ENCODE data around the gene ANO4.

GRCh38 chr12:101015044-101015443 is 220.5 kb downstream of the ANO4 start:
- no peak for TF ChIP-seq SP1 (IDR thresholded peaks at IDR 0.05; ENCODE audit: low read depth, low read length)
- no peak for TF ChIP-seq BCL11A (IDR thresholded peaks at IDR 0.05; ENCODE audit: low read depth in 2 of 2, low read length in 2 of 2)
- no peak for TF ChIP-seq CTCF (IDR thresholded peaks at IDR 0.05; ENCODE audit: control extremely low read depth in 1 of 3, insufficient read depth in 1 of 3, low read depth in 1 of 3, low read length in 3 of 3)
- no peak for TF ChIP-seq POLR2A (IDR thresholded peaks at IDR 0.05; ENCODE audit: control extremely low read depth in 1 of 2, low read depth in 2 of 2, low read length in 2 of 2)
- TF ChIP-seq TCF12 (IDR thresholded peaks at IDR 0.05; ENCODE audit: low read depth, low read length), result no peak
- no peak for TF ChIP-seq TAF1 (IDR thresholded peaks at IDR 0.05; ENCODE audit: low read depth, low read length)
- TF ChIP-seq EP300 (IDR thresholded peaks at IDR 0.05; ENCODE audit: borderline replicate concordance in 1 of 2, low read depth in 2 of 2, low read length in 2 of 2), result no peak
- no peak for TF ChIP-seq TEAD4 (IDR thresholded peaks at IDR 0.05; ENCODE audit: low read depth, low read length)
- TF ChIP-seq YY1 (IDR thresholded peaks at IDR 0.05; ENCODE audit: low read depth, low read length), result no peak
- no peak for TF ChIP-seq GABPA (IDR thresholded peaks at IDR 0.05; ENCODE audit: borderline replicate concordance, insufficient read depth, low read length)
